H9 (cell line): ENCODE measurements around the gene TMPRSS15. TPM values are rescaled to one million over a fixed set of nuclear protein-coding genes. Genes with fewer than 3 reads are reported as not detected.

Experiments used
- DNase-seq: peaks from one replicate; pipeline ENCODE4 v3.0.0-alpha.2; 2017
- H2AFZ ChIP-seq: one replicate; pipeline ENCODE4 v1.6.1; 2013; ENCODE audit warnings: mild to moderate bottlenecking, low read length, control low read depth, moderate library complexity
- H2AK5ac ChIP-seq: 2 replicates; pipeline ENCODE4 v1.6.1; 2013; ENCODE audit warnings: low read length, control low read depth, mixed read lengths; ENCODE audit not compliant: insufficient read length
- H2BK120ac ChIP-seq: one replicate; pipeline ENCODE4 v1.6.1; 2013; ENCODE audit warnings: low read depth, mild to moderate bottlenecking, low read length, control low read depth, inconsistent platforms; ENCODE audit not compliant: poor library complexity, severe bottlenecking
- H2BK12ac ChIP-seq: 2 replicates; pipeline ENCODE4 v1.6.1; 2013; ENCODE audit warnings: low read length, control low read depth, mixed read lengths, low read depth; ENCODE audit not compliant: insufficient read length
- H2BK15ac ChIP-seq: 2 replicates; pipeline ENCODE4 v1.6.1; 2013; ENCODE audit warnings: low read depth, low read length, control low read depth
- H2BK20ac ChIP-seq: one replicate; pipeline ENCODE4 v1.6.1; 2013; ENCODE audit warnings: low read depth, mild to moderate bottlenecking, low read length, control low read depth, inconsistent platforms; ENCODE audit not compliant: poor library complexity, severe bottlenecking
- H2BK5ac ChIP-seq: 2 replicates; pipeline ENCODE4 v1.6.1; 2013; ENCODE audit warnings: low read length, control low read depth, mixed read lengths; ENCODE audit not compliant: insufficient read length
- H3K14ac ChIP-seq: 2 replicates; pipeline ENCODE4 v1.6.1; 2013; ENCODE audit warnings: low read length, control low read depth; ENCODE audit not compliant: insufficient read depth
- H3K18ac ChIP-seq: 2 replicates; pipeline ENCODE4 v1.6.1; 2013; ENCODE audit warnings: low read depth, mild to moderate bottlenecking, mixed read lengths, low read length, control low read depth; ENCODE audit not compliant: insufficient read length
- H3K23ac ChIP-seq: 2 replicates; pipeline ENCODE4 v1.6.1; 2013; ENCODE audit warnings: low read length, control low read depth, mixed read lengths, low read depth; ENCODE audit not compliant: insufficient read length
- H3K23me2 ChIP-seq: 2 replicates; pipeline ENCODE4 v1.6.1; 2013; ENCODE audit warnings: low read depth, mild to moderate bottlenecking, mixed read lengths, low read length, control low read depth; ENCODE audit not compliant: insufficient read length, poor library complexity, severe bottlenecking
- H3K27ac ChIP-seq: 2 replicates; pipeline ENCODE4 v1.5.1; 2013; ENCODE audit warnings: low read length, control low read depth, mixed read lengths, low read depth; ENCODE audit not compliant: insufficient read length
- H3K27me3 ChIP-seq: 2 replicates; pipeline ENCODE4 v1.6.1; 2013; ENCODE audit warnings: low read length, control low read depth, inconsistent platforms; ENCODE audit not compliant: insufficient read depth
- H3K4ac ChIP-seq: 2 replicates; pipeline ENCODE4 v1.6.1; 2013; ENCODE audit warnings: low read depth, mild to moderate bottlenecking, control low read depth, inconsistent platforms, low read length, moderate library complexity
- H3K4me1 ChIP-seq: 2 replicates; pipeline ENCODE4 v1.6.1; 2013; ENCODE audit warnings: low read length, control low read depth, inconsistent platforms; ENCODE audit not compliant: insufficient read depth
- H3K4me2 ChIP-seq: 2 replicates; pipeline ENCODE4 v1.6.1; 2013; ENCODE audit warnings: low read length, control low read depth, mixed read lengths; ENCODE audit not compliant: insufficient read length, insufficient read depth
- H3K56ac ChIP-seq: 2 replicates; pipeline ENCODE4 v1.6.1; 2013; ENCODE audit warnings: low read depth, mild to moderate bottlenecking, mixed read lengths, low read length, control low read depth; ENCODE audit not compliant: insufficient read length
- H3K79me1 ChIP-seq: 2 replicates; pipeline ENCODE4 v1.6.1; 2013; ENCODE audit warnings: low read depth, mild to moderate bottlenecking, moderate library complexity, low read length, control low read depth, inconsistent platforms; ENCODE audit not compliant: insufficient read depth, poor library complexity, severe bottlenecking
- H3K79me2 ChIP-seq: 2 replicates; pipeline ENCODE4 v1.6.1; 2013; ENCODE audit warnings: low read length, control low read depth, inconsistent platforms; ENCODE audit not compliant: insufficient read depth
- H3K9ac ChIP-seq: 2 replicates; pipeline ENCODE4 v1.6.1; 2013; ENCODE audit warnings: low read length, control low read depth, mixed read lengths; ENCODE audit not compliant: insufficient read length; ENCODE audit errors: extremely low read depth
- H3K9me3 ChIP-seq: one replicate; pipeline ENCODE4 v1.6.1; 2013; ENCODE audit warnings: low read depth, low read length, inconsistent platforms; ENCODE audit not compliant: control insufficient read depth
- H3T11ph ChIP-seq: one replicate; pipeline ENCODE4 v1.6.1; 2013; ENCODE audit warnings: mild to moderate bottlenecking, low read length, control low read depth, inconsistent platforms
- H4K20me1 ChIP-seq: one replicate; pipeline ENCODE4 v1.6.1; 2013; ENCODE audit not compliant: control insufficient read depth, insufficient read length, insufficient read depth
- H4K5ac ChIP-seq: 2 replicates; pipeline ENCODE4 v1.6.1; 2013; ENCODE audit warnings: low read depth, mild to moderate bottlenecking, mixed read lengths, low read length, control low read depth; ENCODE audit not compliant: insufficient read length
- H4K8ac ChIP-seq: replicated peaks from 2 replicates; pipeline ENCODE4 v1.6.1; 2013; ENCODE audit warnings: low read length, control low read depth, mixed read lengths, low read depth; ENCODE audit not compliant: insufficient read length
- H4K91ac ChIP-seq: 2 replicates; pipeline ENCODE4 v1.6.1; 2013; ENCODE audit warnings: low read depth, mild to moderate bottlenecking, moderate library complexity, mixed read lengths, low read length, control low read depth; ENCODE audit not compliant: insufficient read length
- H3K27ac Mint-ChIP-seq, 3 experiments: 2 replicates in 2 of 3; 3 replicates in 1 of 3; pipeline ENCODE4 v1.8.0; 2020 to 2021; ENCODE audit warnings: mixed read lengths in 3 of 3, mild to moderate bottlenecking in 1 of 3, moderate library complexity in 1 of 3
- H3K27me3 Mint-ChIP-seq: 2 replicates; pipeline ENCODE4 v1.8.0; 2021; ENCODE audit warnings: low read depth, mild to moderate bottlenecking, moderate library complexity, mixed read lengths
- H3K36me3 Mint-ChIP-seq, 3 experiments: 2 replicates in 2 of 3; 3 replicates in 1 of 3; pipeline ENCODE4 v1.8.0; 2020 to 2021; ENCODE audit warnings: low read depth in 3 of 3, mixed read lengths in 3 of 3; ENCODE audit not compliant: insufficient read depth in 1 of 3
- H3K4me1 Mint-ChIP-seq, 2 experiments: 2 replicates each; pipeline ENCODE4 v1.8.0; 2020; ENCODE audit warnings: mixed read lengths in 2 of 2
- H3K4me3 Mint-ChIP-seq, 2 experiments: 2 replicates in 1 of 2; 3 replicates in 1 of 2; pipeline ENCODE4 v1.8.0; 2020 to 2021; ENCODE audit warnings: mild to moderate bottlenecking in 2 of 2, mixed read lengths in 2 of 2, moderate library complexity in 1 of 2
- H3K9me3 Mint-ChIP-seq, 2 experiments: 2 replicates in 1 of 2; 3 replicates in 1 of 2; pipeline ENCODE4 v1.8.0; 2020; ENCODE audit warnings: mild to moderate bottlenecking in 2 of 2, mixed read lengths in 2 of 2, moderate library complexity in 1 of 2
- CTCF ChIP-seq: fragments of 200-600 bp; sonication (generic); conservative IDR thresholded peaks from 3 replicates; pipeline ENCODE4 v1.8.0; 2021; ENCODE audit warnings: antibody characterized with exemption, mild to moderate bottlenecking
- WGBS: extraction: QIAGEN DNeasy Blood & Tissue Kit; methylation state at CpG from one replicate; pipeline ENCODE4 v1.1.7; 2013; ENCODE audit warnings: missing lambda C conversion rate, low lambda C conversion rate, mixed read lengths; ENCODE audit not compliant: insufficient read length; ENCODE audit errors: extremely low coverage; 5-methylcytosine and 5-hydroxymethylcytosine counted together
- total RNA-seq: library from RNA; stranded (reverse); gene quantifications from 2 replicates; pipeline ENCODE4 v1.2.1, GENCODE V29; 2021

Gene TMPRSS15
- total RNA-seq, 1 experiment from 2014 or later: not detected

DNA sequence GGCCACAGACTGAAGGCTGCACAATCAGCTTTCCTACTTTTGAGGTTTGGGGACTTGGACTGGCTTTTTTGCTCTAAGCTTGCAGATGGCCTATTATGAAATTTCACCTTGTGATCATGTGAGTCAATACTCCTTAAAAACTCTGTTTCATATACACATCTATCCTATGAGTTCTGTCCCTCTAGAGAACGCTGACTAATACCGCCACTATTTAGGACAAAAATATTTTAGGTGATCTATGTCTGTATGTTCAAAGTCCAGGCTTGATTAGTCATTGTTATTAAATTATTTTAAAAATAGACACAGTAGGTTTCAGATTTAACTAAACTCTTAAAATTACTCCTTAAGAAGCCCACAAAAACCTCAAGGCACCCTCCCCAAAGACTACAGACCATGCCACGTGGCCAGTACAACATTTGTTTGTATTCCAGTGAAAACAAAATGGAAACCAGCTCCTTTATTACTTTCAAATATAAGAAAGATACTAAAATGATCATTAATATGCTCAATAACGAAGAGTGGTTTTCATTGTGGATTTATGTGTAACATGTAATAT lies 63.1 kb downstream of the TMPRSS15 start:
- H3K18ac ChIP-seq: no peak overlapping the region
- Mint-ChIP-seq H3K27ac (no peak overlapping the region), H3K27me3 (no peaks in the 10 kb centered on the region), H3K36me3 (0 out of 7 replicates have a peak, but pooled peaks cover 0 to 1% (median 0%) of the 10 kb centered on the region in 3 experiments), H3K9me3 (no peaks in the 10 kb centered on the region), H3K4me1 (no peaks in the 10 kb centered on the region), H3K4me3 (no peak overlapping the region)
- no peak overlapping the region for H4K5ac ChIP-seq
- WGBS: no CpG with 5 or more reads among the region's 4 CpGs
- no peak overlapping the region for H3K14ac ChIP-seq
- no peak overlapping the region for H2BK20ac ChIP-seq
- no peaks in the 10 kb centered on the region for H3K79me2 ChIP-seq
- no peaks in the 10 kb centered on the region for H3K9me3 ChIP-seq
- no peak overlapping the region for H3K9ac ChIP-seq
- no peak overlapping the region for H3K23ac ChIP-seq
- no peaks in the 10 kb centered on the region for H3K27me3 ChIP-seq
- H3K27ac ChIP-seq: no peak overlapping the region
- H2BK12ac ChIP-seq: no peak overlapping the region
- no peak overlapping the region for H3K4me2 ChIP-seq
- H3K79me1 ChIP-seq: no peaks in the 10 kb centered on the region
- H4K8ac ChIP-seq: no peak overlapping the region
- H2AK5ac ChIP-seq: no peak overlapping the region
- no peak overlapping the region for H4K91ac ChIP-seq
- H3K23me2 ChIP-seq: no peaks in the 10 kb centered on the region
- no peak overlapping the region for H2AFZ ChIP-seq
- no peak for DNase-seq
- TF ChIP-seq CTCF: no peak
- H4K20me1 ChIP-seq: no peaks in the 10 kb centered on the region
- no peak overlapping the region for H3T11ph ChIP-seq
- H2BK15ac ChIP-seq: no peak overlapping the region
- H3K4me1 ChIP-seq: no peaks in the 10 kb centered on the region
- H3K4ac ChIP-seq: no peak overlapping the region
- no peak overlapping the region for H2BK120ac ChIP-seq
- H2BK5ac ChIP-seq: no peak overlapping the region
- H3K56ac ChIP-seq: no peak overlapping the region
